GM23338 (cell line): ENCODE measurements around the gene FGF11. TPM values are rescaled to one million over a fixed set of nuclear protein-coding genes. Genes with fewer than 3 reads are reported as not detected.

ENCODE experiments used
- ATAC-seq: fragments of 200-7000 bp; cut with Tn5 transposase; 3 replicates; pipeline ENCODE4 v1.9.1; 2020
- DNase-seq: peaks from one replicate; pipeline ENCODE4 v3.0.0-alpha.2; 2015; ENCODE audit warnings: low spot score
- H2AFZ ChIP-seq: fragments of 200-600 bp; sonication (generic); 2 replicates; pipeline ENCODE4 v1.8.0; 2016; ENCODE audit warnings: antibody characterized with exemption, mild to moderate bottlenecking, moderate library complexity
- H3F3A ChIP-seq: fragments of 200-600 bp; sonication (generic); replicated peaks from 2 replicates; pipeline ENCODE4 v1.8.0; 2017; ENCODE audit warnings: antibody characterized with exemption, mixed run types, low read depth
- H3K27ac ChIP-seq: fragments of 200-600 bp; sonication (generic); 2 replicates; pipeline ENCODE4 v1.6.1; 2016; ENCODE audit warnings: low read depth
- H3K27me3 ChIP-seq: fragments of 200-600 bp; sonication (generic); 2 replicates; pipeline ENCODE4 v1.8.0; 2016; ENCODE audit warnings: mild to moderate bottlenecking, mixed run types, moderate library complexity; ENCODE audit not compliant: insufficient read depth
- H3K36me3 ChIP-seq: fragments of 200-600 bp; sonication (generic); 2 replicates; pipeline ENCODE4 v1.8.0; 2016; ENCODE audit warnings: mild to moderate bottlenecking; ENCODE audit not compliant: insufficient read depth
- H3K4me1 ChIP-seq: fragments of 200-600 bp; sonication (generic); 2 replicates; pipeline ENCODE4 v1.8.0; 2016; ENCODE audit warnings: mild to moderate bottlenecking, moderate library complexity; ENCODE audit not compliant: insufficient read depth
- H3K4me2 ChIP-seq: fragments of 200-600 bp; sonication (generic); 2 replicates; pipeline ENCODE4 v1.7.1; 2017; ENCODE audit warnings: mixed run types
- H3K4me3 ChIP-seq: fragments of 200-600 bp; sonication (generic); 2 replicates; pipeline ENCODE4 v1.6.1; 2016; ENCODE audit warnings: mixed run types
- H3K79me2 ChIP-seq: fragments of 200-600 bp; sonication (generic); replicated peaks from 2 replicates; pipeline ENCODE4 v1.8.0; 2017; ENCODE audit warnings: mild to moderate bottlenecking; ENCODE audit not compliant: insufficient read depth
- H3K9me2 ChIP-seq: fragments of 200-600 bp; sonication (generic); 2 replicates; pipeline ENCODE4 v1.8.0; 2017; ENCODE audit not compliant: insufficient read depth
- H4K20me1 ChIP-seq: fragments of 200-600 bp; sonication (generic); replicated peaks from 2 replicates; pipeline ENCODE4 v1.8.0; 2017; ENCODE audit warnings: mild to moderate bottlenecking; ENCODE audit not compliant: insufficient read depth
- H3K27ac Mint-ChIP-seq: 2 replicates; pipeline ENCODE4 v1.8.0; 2020; ENCODE audit warnings: inconsistent platforms, mild to moderate bottlenecking, moderate library complexity, mixed read lengths
- H3K27me3 Mint-ChIP-seq: 3 replicates; pipeline ENCODE4 v1.8.0; 2022; ENCODE audit warnings: low read depth, mild to moderate bottlenecking, moderate library complexity, mixed read lengths, inconsistent platforms; ENCODE audit not compliant: insufficient read depth, poor library complexity
- H3K36me3 Mint-ChIP-seq: 3 replicates; pipeline ENCODE4 v1.8.0; 2021; ENCODE audit warnings: low read depth, mild to moderate bottlenecking, inconsistent platforms, moderate library complexity, mixed read lengths
- H3K4me1 Mint-ChIP-seq: 3 replicates; pipeline ENCODE4 v1.8.0; 2020; ENCODE audit warnings: mild to moderate bottlenecking, inconsistent platforms, mixed read lengths
- H3K4me3 Mint-ChIP-seq: 3 replicates; pipeline ENCODE4 v1.8.0; 2021; ENCODE audit warnings: moderate library complexity, mild to moderate bottlenecking, inconsistent platforms, mixed read lengths
- H3K9me3 Mint-ChIP-seq: 3 replicates; pipeline ENCODE4 v1.8.0; 2020; ENCODE audit warnings: moderate library complexity, mild to moderate bottlenecking, inconsistent platforms, mixed read lengths
- CREB1 ChIP-seq: fragments of 250-450 bp; sonication (Bioruptor Pico); IDR thresholded peaks from 2 replicates; pipeline ENCODE4 v1.5.0; 2020; ENCODE audit warnings: low read depth, mild to moderate bottlenecking, moderate library complexity
- CTCF ChIP-seq, 2 experiments: fragments of 200-600 bp in 1 of 2; sonication (generic) in 1 of 2; conservative IDR thresholded peaks; 2 replicates each; pipeline versions ENCODE4 v1.5.1 to v1.6.1; 2016 to 2017; ENCODE audit warnings: antibody characterized with exemption in 2 of 2, low read depth in 2 of 2, mild to moderate bottlenecking in 2 of 2, moderate library complexity in 1 of 2
- ETS1 ChIP-seq: IDR thresholded peaks from 2 replicates; pipeline ENCODE4 v1.6.1; 2016; ENCODE audit warnings: antibody characterized with exemption
- EZH2phosphoT487 ChIP-seq: fragments of 200-600 bp; sonication (generic); IDR thresholded peaks from one replicate; pipeline ENCODE4 v1.8.1; 2018; ENCODE audit warnings: antibody characterized with exemption; ENCODE audit not compliant: unreplicated experiment
- JUNB ChIP-seq: IDR thresholded peaks from one replicate; pipeline ENCODE4 v1.6.1; 2016; ENCODE audit warnings: antibody characterized with exemption; ENCODE audit not compliant: unreplicated experiment
- NANOG ChIP-seq: IDR thresholded peaks from 2 replicates; pipeline ENCODE4 v1.6.1; 2016; ENCODE audit warnings: antibody characterized with exemption, borderline replicate concordance
- POLR2AphosphoS5 ChIP-seq: IDR thresholded peaks from 2 replicates; pipeline ENCODE4 v1.6.1; 2016; ENCODE audit warnings: antibody characterized with exemption, low read depth
- REST ChIP-seq: IDR thresholded peaks from one replicate; pipeline ENCODE4 v1.6.1; 2018; ENCODE audit warnings: antibody characterized with exemption; ENCODE audit not compliant: unreplicated experiment
- STAT1 ChIP-seq: IDR thresholded peaks from one replicate; pipeline ENCODE4 v1.6.1; 2016; ENCODE audit warnings: antibody characterized with exemption; ENCODE audit not compliant: unreplicated experiment
- ZNF114 ChIP-seq: fragments of 250-450 bp; sonication (Bioruptor Pico); IDR thresholded peaks from 2 replicates; pipeline ENCODE4 v1.5.0; 2020; ENCODE audit warnings: mild to moderate bottlenecking, moderate library complexity
- ZNF331 ChIP-seq: fragments of 250-450 bp; sonication (Bioruptor Pico); IDR thresholded peaks from 2 replicates; pipeline ENCODE4 v1.5.0; 2020; ENCODE audit warnings: low read depth, mild to moderate bottlenecking, moderate library complexity
- polyA plus RNA-seq: library from polyadenylated mRNA; unstranded; fragments of >200 nt; fragmentation: Nextera tagmentation; extraction: Ambion mirVana; gene quantifications from 2 replicates; pipeline ENCODE4 v1.2.1, GENCODE V29; 2016
- total RNA-seq: library from RNA; depleted of rRNA; stranded (reverse); fragments of >200 nt; shearing (Covaris generic); gene quantifications from 2 replicates; pipeline ENCODE4 v1.2.3, GENCODE V29; 2014

The FGF11 gene
- total and polyA plus RNA-seq, 2 experiments from 2014 or later = 11.1 to 16.6 TPM

GRCh38 chr17:7459961-7460545, 20.7 kb downstream of the FGF11 start (continued):
- no peak for TF ChIP-seq REST
- TF ChIP-seq POLR2AphosphoS5 = no peak
- TF ChIP-seq STAT1 = no peak
- TF ChIP-seq ZNF331 (CRISPR knock-in tag) = no peak
- no peak for TF ChIP-seq CTCF (conservative IDR thresholded peaks at IDR 0.05; ENCODE audit: low read depth in 2 of 2)
- TF ChIP-seq ZNF114 (CRISPR knock-in tag) = no peak
- no peak for TF ChIP-seq JUNB
- no peak for TF ChIP-seq NANOG
- no peak for TF ChIP-seq ETS1

GRCh38 chr17:7460850-7461660, 21.7 kb downstream of the FGF11 start:
- H3K27me3 Mint-ChIP-seq = peaks cover 20% of the 10 kb centered on the region
- no peak for TF ChIP-seq CREB1 (CRISPR knock-in tag)
- no peak for TF ChIP-seq CTCF (conservative IDR thresholded peaks at IDR 0.05; ENCODE audit: low read depth in 2 of 2)
- no peak for TF ChIP-seq NANOG
- no peak for TF ChIP-seq POLR2AphosphoS5
- no peak for TF ChIP-seq ZNF114 (CRISPR knock-in tag)
- TF ChIP-seq ETS1 = no peak
- no peak for TF ChIP-seq EZH2phosphoT487
- no peak for TF ChIP-seq REST

More at GRCh38 chr17:7460850-7461660, 21.7 kb downstream of the FGF11 start:
- Histone ChIP-seq H2AFZ (no peak overlapping the region), H3K4me1 (peaks cover 11% of the 10 kb centered on the region; the same call in 1 of the 2 replicates), H3K79me2 (no peaks in the 10 kb centered on the region), H3F3A (0 out of 2 replicates have a peak, but pooled peaks cover 10% of the 10 kb centered on the region), H3K4me2 (0 out of 2 replicates have a peak overlapping the region, but pooled peaks have one; percentile 30), H3K9me2 (peaks cover 4% of the 10 kb centered on the region; the same call in 1 of the 2 replicates), H3K27ac (0 out of 2 replicates have a peak overlapping the region, but pooled peaks have one; percentile 53), H3K4me3 (no peak overlapping the region), H3K27me3 (no peaks in the 10 kb centered on the region), H4K20me1 (no peaks in the 10 kb centered on the region), H3K36me3 (no peaks in the 10 kb centered on the region)
- peak; percentile 85 for ATAC-seq
- peaks cover 19% of the 10 kb centered on the region for H3K4me1 Mint-ChIP-seq
- H3K9me3 Mint-ChIP-seq = no peaks in the 10 kb centered on the region; the same call in 2 of the 3 replicates
- peak overlapping the region; percentile 22; the same call in 2 of the 3 replicates for H3K4me3 Mint-ChIP-seq
- peak overlapping the region; percentile 11; the same call in 1 of the 2 replicates for H3K27ac Mint-ChIP-seq
- DNase-seq = peak; percentile 88
- H3K36me3 Mint-ChIP-seq = peaks cover 14% of the 10 kb centered on the region; the same call in 2 of the 3 replicates
